Stomach (tissue), 4 donors: ENCODE data around the gene RPP38.

Experiments
- CTCF ChIP-seq, 7 experiments: fragments of 450-650 bp in 4 of 7; fragments of 200-600 bp in 3 of 7; sonication (generic) in 3 of 7; IDR thresholded peaks; one replicate each; pipeline ENCODE4 v1.5.1; 2016 to 2019; ENCODE audit warnings: antibody characterized with exemption in 7 of 7, control low read depth in 2 of 7, mild to moderate bottlenecking in 1 of 7
- POLR2A ChIP-seq, 4 donors: fragments of 450-650 bp; IDR thresholded peaks; one replicate each; pipeline ENCODE4 v1.6.1; 2016; ENCODE audit warnings: antibody characterized with exemption in 4 of 4, control low read depth in 2 of 4, mild to moderate bottlenecking in 1 of 4, moderate library complexity in 1 of 4
- POLR2AphosphoS5 ChIP-seq, 3 donors: sonication (generic); formaldehyde crosslinking; IDR thresholded peaks; one replicate each; pipeline ENCODE4 v1.6.1; 2016; ENCODE audit warnings: antibody characterized with exemption in 3 of 3

GRCh38 chr10:15136129-15137035 is 39.2 kb downstream of the RPP38 start:
- TF ChIP-seq CTCF (IDR thresholded peaks at IDR 0.05) (no peak), POLR2A (IDR thresholded peaks at IDR 0.05) (no peak), POLR2AphosphoS5 (IDR thresholded peaks at IDR 0.05) (no peak)
